ENCODE measurements around the gene GDF15.
"Not testable (repeated sequence)": the region's sequence is repeated elsewhere in the genome, so short reads cannot be mapped to it uniquely, and the experiment has no call there.

The GDF15 gene

GRCh38 chr19:18373892-18374629, 11.9 kb upstream of the GDF15 start:
- H3K4me3 ChIP-seq (ENCODE audit: control insufficient read depth, low read depth, low read length), result no peak overlapping the region
- DNase-seq (ENCODE audit: low read depth), result peak; percentile 90
- TF ChIP-seq, protein P1, sequence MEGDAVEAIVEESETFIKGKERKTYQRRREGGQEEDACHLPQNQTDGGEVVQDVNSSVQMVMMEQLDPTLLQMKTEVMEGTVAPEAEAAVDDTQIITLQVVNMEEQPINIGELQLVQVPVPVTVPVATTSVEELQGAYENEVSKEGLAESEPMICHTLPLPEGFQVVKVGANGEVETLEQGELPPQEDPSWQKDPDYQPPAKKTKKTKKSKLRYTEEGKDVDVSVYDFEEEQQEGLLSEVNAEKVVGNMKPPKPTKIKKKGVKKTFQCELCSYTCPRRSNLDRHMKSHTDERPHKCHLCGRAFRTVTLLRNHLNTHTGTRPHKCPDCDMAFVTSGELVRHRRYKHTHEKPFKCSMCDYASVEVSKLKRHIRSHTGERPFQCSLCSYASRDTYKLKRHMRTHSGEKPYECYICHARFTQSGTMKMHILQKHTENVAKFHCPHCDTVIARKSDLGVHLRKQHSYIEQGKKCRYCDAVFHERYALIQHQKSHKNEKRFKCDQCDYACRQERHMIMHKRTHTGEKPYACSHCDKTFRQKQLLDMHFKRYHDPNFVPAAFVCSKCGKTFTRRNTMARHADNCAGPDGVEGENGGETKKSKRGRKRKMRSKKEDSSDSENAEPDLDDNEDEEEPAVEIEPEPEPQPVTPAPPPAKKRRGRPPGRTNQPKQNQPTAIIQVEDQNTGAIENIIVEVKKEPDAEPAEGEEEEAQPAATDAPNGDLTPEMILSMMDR (IDR thresholded peaks at IDR 0.05; ENCODE audit: control insufficient read depth, insufficient read depth, low read depth, low read length, missing control alignments), result no peak

DNA sequence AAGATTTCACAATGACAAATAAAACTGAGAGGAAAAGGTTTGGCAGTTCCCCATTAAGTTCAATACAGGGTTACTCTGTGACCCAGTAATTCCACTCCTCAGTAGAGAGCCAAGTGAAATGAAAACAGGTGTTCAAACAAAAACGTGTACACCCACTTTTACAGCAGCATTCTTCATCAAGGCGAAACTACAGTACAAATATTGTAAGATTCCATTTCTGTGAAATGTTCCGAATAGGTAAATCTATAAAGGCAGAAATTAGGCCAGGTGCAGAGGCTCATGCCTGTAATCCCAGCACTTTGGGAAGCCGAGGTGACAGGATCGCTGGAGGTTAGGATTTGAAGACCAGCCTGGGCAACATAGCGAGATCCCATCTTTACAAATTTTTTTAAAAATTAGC, 8.9 kb upstream of the GDF15 start:
- no peak for DNase-seq (ENCODE audit: low read depth)
- no peak overlapping the region for H3K4me3 ChIP-seq (ENCODE audit: control insufficient read depth, low read depth, low read length)
- TF ChIP-seq, protein P1 (IDR thresholded peaks at IDR 0.05; ENCODE audit: control insufficient read depth, insufficient read depth, low read depth, low read length, missing control alignments), result no peak

DNA sequence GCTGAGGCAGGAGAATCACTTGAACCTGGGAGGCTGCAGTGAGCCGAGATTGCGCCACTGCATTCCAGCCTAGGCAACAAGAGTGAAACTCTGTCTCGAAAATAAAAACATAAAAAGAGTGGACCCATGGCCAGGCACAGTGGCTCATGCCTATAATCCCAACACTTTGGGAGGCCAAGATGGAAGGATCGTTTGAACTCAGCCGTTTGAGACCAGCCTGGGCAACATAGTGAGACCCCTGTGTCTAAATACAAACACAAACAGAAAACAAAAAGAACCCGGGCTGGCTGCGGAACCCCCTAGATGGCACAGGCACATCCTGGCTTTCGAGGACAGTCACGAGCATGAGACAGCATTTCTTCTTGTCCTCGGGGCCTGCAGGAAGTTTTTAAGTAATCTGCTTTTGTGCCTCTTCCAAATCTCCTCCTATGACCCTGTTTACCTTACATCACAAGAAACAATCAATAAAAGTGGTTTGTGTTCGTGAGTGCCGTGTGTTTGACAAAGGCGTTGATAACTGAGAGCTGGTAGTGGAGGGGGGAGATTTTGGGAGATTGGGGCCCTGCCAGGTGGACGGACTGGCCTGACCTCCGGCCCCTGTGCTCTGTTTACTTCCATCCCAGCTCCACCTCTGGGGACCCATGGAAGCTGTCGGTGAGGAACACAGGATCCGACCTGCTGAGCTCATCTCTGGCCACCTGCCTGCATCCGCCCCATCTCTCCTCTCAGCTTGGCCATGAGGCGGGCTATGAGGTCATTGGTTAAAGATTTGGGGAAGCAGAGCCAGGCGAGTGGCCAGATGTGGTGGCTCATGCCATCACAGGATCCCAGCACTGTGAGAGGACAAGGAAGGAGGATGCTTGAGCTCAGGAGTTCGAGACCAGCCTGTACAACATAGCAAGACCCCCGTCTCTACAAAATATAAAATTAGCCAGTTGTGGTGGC, 5.9 kb upstream of the GDF15 start:
- TF ChIP-seq, protein P1 (IDR thresholded peaks at IDR 0.05; ENCODE audit: control insufficient read depth, insufficient read depth, low read depth, low read length, missing control alignments), result no peak
- DNase-seq (ENCODE audit: low read depth), result no peak
- no peak overlapping the region for H3K4me3 ChIP-seq (ENCODE audit: control insufficient read depth, low read depth, low read length)

- no peak overlapping the region for H3K4me3 ChIP-seq (ENCODE audit: control insufficient read depth, low read depth, low read length)
- TF ChIP-seq, protein P1 (IDR thresholded peaks at IDR 0.05; ENCODE audit: control insufficient read depth, insufficient read depth, low read depth, low read length, missing control alignments), result no peak
These were observed 5.1 kb upstream of the GDF15 start for GRCh38 chr19:18380843-18381242.

GRCh38 chr19:18383622-18384021, 2.3 kb upstream of the GDF15 start:
- H3K4me3 ChIP-seq (ENCODE audit: control insufficient read depth, low read depth, low read length); DNase-seq (ENCODE audit: low read depth): not testable (repeated sequence)

More at GRCh38 chr19:18380843-18381242, 5.1 kb upstream of the GDF15 start:
- DNase-seq (ENCODE audit: low read depth), result no peak

- DNase-seq (ENCODE audit: low read depth), result no peak
- TF ChIP-seq, protein P1 (IDR thresholded peaks at IDR 0.05; ENCODE audit: control insufficient read depth, insufficient read depth, low read depth, low read length, missing control alignments), result no peak
These were observed 1.2 kb upstream of the GDF15 start for GRCh38 chr19:18384775-18385174.

DNA sequence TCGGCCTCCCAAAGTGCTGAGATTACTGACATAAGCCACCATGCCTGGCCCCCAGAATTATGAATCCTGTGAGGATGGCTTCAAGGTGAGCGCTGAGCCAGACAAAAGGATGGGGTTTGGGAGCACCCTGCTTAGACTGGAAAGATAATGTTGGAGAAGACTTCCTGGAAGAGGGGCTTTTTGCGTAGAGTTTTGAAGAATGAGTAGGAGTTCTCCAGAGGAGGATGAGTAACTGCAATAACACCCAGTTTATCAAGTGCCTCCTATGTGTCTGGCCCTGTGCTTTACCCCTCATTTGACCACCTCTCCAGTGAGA, 641 bp upstream of the GDF15 start:
- H3K4me3 ChIP-seq (ENCODE audit: control insufficient read depth, low read depth, low read length), result no peak overlapping the region
- TF ChIP-seq, protein P1 (IDR thresholded peaks at IDR 0.05; ENCODE audit: control insufficient read depth, insufficient read depth, low read depth, low read length, missing control alignments), result no peak
- no peak for DNase-seq (ENCODE audit: low read depth)

More at GRCh38 chr19:18384775-18385174, 1.2 kb upstream of the GDF15 start:
- H3K4me3 ChIP-seq (ENCODE audit: control insufficient read depth, low read depth, low read length), result no peak overlapping the region

All from AG09309 (cell line).